ENCODE data around the gene AR. TPM values are rescaled to one million over a fixed set of nuclear protein-coding genes. Genes with fewer than 3 reads are reported as not detected.

The AR gene
- 10 to 100 TPM; 20.4 to 41.8 (median 33.9) TPM for total RNA-seq

GRCh38 chrX:67543818-67544217, at the start of gene AR:
Gene AR (plus strand): TSS chrX:67544021. CDS start chrX:67545147, 1,126 bp downstream.
- no peak for TF ChIP-seq CTCF (IDR thresholded peaks at IDR 0.05; ENCODE audit: low read depth)

- no peak for TF ChIP-seq CTCF (IDR thresholded peaks at IDR 0.05; ENCODE audit: low read depth)
Measured at GRCh38 chrX:67500617-67501016, 43.2 kb upstream of the AR start.

GRCh38 chrX:67503004-67503403, 40.8 kb upstream of the AR start:
- no peak for TF ChIP-seq CTCF (IDR thresholded peaks at IDR 0.05; ENCODE audit: low read depth)

- TF ChIP-seq CTCF (IDR thresholded peaks at IDR 0.05; ENCODE audit: low read depth), result no peak
Measured at GRCh38 chrX:67503453-67503852, 40.4 kb upstream of the AR start.

GRCh38 chrX:67520671-67521070, 23.1 kb upstream of the AR start:
- no peak for TF ChIP-seq CTCF (IDR thresholded peaks at IDR 0.05; ENCODE audit: low read depth)

- TF ChIP-seq CTCF (IDR thresholded peaks at IDR 0.05; ENCODE audit: low read depth), result no peak
Measured at GRCh38 chrX:67523002-67523681, 20.7 kb upstream of the AR start.

GRCh38 chrX:67523932-67524331, 19.9 kb upstream of the AR start:
- no peak for TF ChIP-seq CTCF (IDR thresholded peaks at IDR 0.05; ENCODE audit: low read depth)

Measured in subcutaneous adipose tissue (tissue), 4 donors.